ENCODE results near the gene KCNC1.

The KCNC1 gene

GRCh38 chr11:17816232-17816931, 81.8 kb downstream of the KCNC1 start:
- DNase-seq (ENCODE audit: low read depth in 2 of 3, low spot score in 1 of 3), result no peak

- no peak for DNase-seq (ENCODE audit: low read depth in 2 of 3, low spot score in 1 of 3)
Measured at GRCh38 chr11:17821648-17822400, 87.2 kb downstream of the KCNC1 start.

GRCh38 chr11:17822401-17822781, 87.8 kb downstream of the KCNC1 start:
- no peak for DNase-seq (ENCODE audit: low read depth in 2 of 3, low spot score in 1 of 3)

DNA sequence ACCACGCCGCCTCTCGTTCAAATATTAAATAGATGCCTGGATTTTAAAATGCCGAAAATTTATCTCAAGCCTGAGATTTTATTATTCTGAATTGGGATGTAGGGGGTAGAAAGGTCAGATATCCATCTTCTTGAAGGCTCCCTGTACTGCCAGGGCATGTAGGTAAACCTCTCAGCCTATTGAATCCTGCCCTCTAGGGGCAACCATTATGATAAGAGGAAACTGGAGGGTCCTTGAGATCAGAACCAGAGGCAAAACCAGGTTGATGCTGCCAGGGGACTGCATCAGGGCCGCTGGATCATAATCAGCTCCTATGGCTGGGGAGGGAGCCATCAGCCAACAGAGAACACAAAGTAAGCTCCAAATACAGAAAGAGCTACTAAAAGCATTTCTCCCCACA, 92.4 kb downstream of the KCNC1 start:
- DNase-seq (ENCODE audit: low read depth in 2 of 3, low spot score in 1 of 3), result no peak

GRCh38 chr11:17828311-17828751, 93.8 kb downstream of the KCNC1 start:
- DNase-seq (ENCODE audit: low read depth in 2 of 3, low spot score in 1 of 3), result no peak

DNA sequence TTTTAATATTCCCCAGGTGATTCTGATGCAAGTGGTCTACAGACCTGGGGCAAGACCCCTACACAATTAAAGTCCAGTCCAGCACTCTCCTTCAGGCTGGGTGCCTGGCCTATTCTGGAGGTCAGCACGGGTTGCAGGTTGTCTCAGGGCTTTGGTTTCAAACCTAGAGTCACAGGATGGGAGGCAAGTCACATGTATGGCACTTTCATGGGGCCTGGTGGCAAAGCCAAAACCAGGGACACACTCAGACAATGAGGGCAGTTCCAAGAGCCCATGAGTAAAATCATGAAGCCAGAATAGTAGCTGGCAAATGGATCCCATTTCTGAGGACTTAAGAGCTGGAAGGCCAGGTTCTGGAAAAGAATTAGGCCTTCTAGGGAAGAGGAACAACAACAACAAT, 96.6 kb downstream of the KCNC1 start:
- DNase-seq (ENCODE audit: low read depth in 2 of 3, low spot score in 1 of 3), result no peak

DNA sequence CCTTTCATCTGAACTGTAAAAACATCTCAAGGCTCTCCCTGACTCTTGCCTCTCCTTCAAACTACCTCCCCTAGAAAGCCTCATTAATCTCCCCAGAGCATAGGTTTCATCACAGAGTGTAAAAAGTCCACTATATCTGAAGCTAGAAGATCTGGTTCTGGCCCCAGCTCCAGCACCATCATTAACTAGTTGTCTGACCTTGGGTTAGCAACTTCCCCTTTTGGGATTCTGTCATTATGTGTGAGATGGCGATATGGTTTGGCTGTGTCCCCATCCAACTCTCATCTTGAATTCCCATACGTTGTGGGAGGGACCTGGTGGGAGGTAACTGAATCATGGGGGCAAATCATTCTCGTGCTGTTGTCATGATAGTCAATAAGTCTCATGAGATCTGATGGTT, 97.3 kb downstream of the KCNC1 start:
- no peak for DNase-seq (ENCODE audit: low read depth in 2 of 3, low spot score in 1 of 3)
